Measurements from ENCODE around the gene OR52D1. TPM values are rescaled to one million over a fixed set of nuclear protein-coding genes. Genes with fewer than 3 reads are reported as not detected.

OR52D1 gene
- total RNA-seq, 1 experiment from 2014 or later: not detected

DNA sequence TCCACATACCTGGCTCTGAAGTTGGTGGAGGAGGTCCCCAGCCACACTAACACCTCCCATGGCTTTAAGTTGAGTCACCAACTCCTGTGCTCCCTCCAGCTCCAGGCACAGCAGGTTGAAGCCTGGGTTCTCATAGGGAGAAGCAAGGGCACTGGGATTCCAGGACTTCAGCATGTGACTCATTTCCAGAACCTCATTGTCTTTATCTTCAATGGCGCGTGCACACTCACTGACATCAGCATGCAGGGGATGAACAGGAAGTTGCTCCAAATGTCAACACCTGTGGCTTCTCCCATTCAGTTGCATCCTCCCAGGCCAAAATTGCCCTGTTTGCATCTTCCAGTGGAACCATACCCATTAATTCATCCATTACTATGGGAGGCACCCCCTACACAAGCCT lies 33.8 kb downstream of the OR52D1 start:
- H3K4me3 Mint-ChIP-seq: no peak overlapping the region
- no peaks in the 10 kb centered on the region; a peak in 1 of 7 replicates for H3K36me3 Mint-ChIP-seq (ENCODE audit: insufficient read depth in 1 of 3, low read depth in 3 of 3)
- Histone ChIP-seq H3K79me1 (ENCODE audit: insufficient read depth, low read depth, low read length, poor library complexity, severe bottlenecking) (no peaks in the 10 kb centered on the region), H2BK5ac (ENCODE audit: insufficient read length, low read length) (no peak overlapping the region), H3K23ac (ENCODE audit: insufficient read length, low read depth, low read length) (no peak overlapping the region), H3K4me1 (ENCODE audit: insufficient read depth, low read length) (no peaks in the 10 kb centered on the region; the same call in 1 of the 2 replicates), H3K23me2 (ENCODE audit: insufficient read length, low read depth, low read length, poor library complexity, severe bottlenecking) (no peaks in the 10 kb centered on the region), H4K20me1 (ENCODE audit: control insufficient read depth, insufficient read depth, insufficient read length) (no peaks in the 10 kb centered on the region), H3K9me3 (ENCODE audit: control insufficient read depth, low read depth, low read length) (no peaks in the 10 kb centered on the region), H3K27ac (ENCODE audit: insufficient read length, low read depth, low read length) (no peak overlapping the region), H3K56ac (ENCODE audit: insufficient read length, low read depth, low read length) (no peak overlapping the region), H2BK12ac (ENCODE audit: insufficient read length, low read depth, low read length) (no peak overlapping the region), H2BK120ac (ENCODE audit: low read depth, low read length, poor library complexity, severe bottlenecking) (no peak overlapping the region), H2BK20ac (ENCODE audit: low read depth, low read length, poor library complexity, severe bottlenecking) (no peak overlapping the region), H4K8ac (replicated peaks; ENCODE audit: insufficient read length, low read depth, low read length) (no peak overlapping the region), H3K79me2 (ENCODE audit: insufficient read depth, low read length) (no peaks in the 10 kb centered on the region), H2BK15ac (ENCODE audit: low read depth, low read length) (no peak overlapping the region), H4K91ac (ENCODE audit: insufficient read length, low read depth, low read length) (no peak overlapping the region), H3K9ac (ENCODE audit: extremely low read depth, insufficient read length, low read length) (no peak overlapping the region), H4K5ac (ENCODE audit: insufficient read length, low read depth, low read length) (no peak overlapping the region), H3K4me2 (ENCODE audit: insufficient read depth, insufficient read length, low read length) (no peak overlapping the region), H2AK5ac (ENCODE audit: insufficient read length, low read length) (no peak overlapping the region), H3K18ac (ENCODE audit: insufficient read length, low read depth, low read length) (no peak overlapping the region), H3K27me3 (ENCODE audit: insufficient read depth, low read length) (no peaks in the 10 kb centered on the region), H3K14ac (ENCODE audit: insufficient read depth, low read length) (no peak overlapping the region), H3K4ac (ENCODE audit: low read depth, low read length) (no peak overlapping the region), H3T11ph (ENCODE audit: low read length) (no peak overlapping the region), H2AFZ (ENCODE audit: low read length) (no peak overlapping the region)
- peaks cover 27% of the 10 kb centered on the region for H3K27me3 Mint-ChIP-seq (ENCODE audit: low read depth)
- H3K4me1 Mint-ChIP-seq: peaks cover 12 to 14% of the 10 kb centered on the region in 2 experiments
- H3K9me3 Mint-ChIP-seq: no peaks in the 10 kb centered on the region
- no peak overlapping the region for H3K27ac Mint-ChIP-seq
- no peak for TF ChIP-seq CTCF (conservative IDR thresholded peaks at IDR 0.05)
- no peak for DNase-seq
- WGBS (ENCODE audit: extremely low coverage, insufficient read length, low lambda C conversion rate): no CpG with 5 or more reads among the region's 2 CpGs
